ENCODE data around the gene KLF13.

The KLF13 gene

DNA sequence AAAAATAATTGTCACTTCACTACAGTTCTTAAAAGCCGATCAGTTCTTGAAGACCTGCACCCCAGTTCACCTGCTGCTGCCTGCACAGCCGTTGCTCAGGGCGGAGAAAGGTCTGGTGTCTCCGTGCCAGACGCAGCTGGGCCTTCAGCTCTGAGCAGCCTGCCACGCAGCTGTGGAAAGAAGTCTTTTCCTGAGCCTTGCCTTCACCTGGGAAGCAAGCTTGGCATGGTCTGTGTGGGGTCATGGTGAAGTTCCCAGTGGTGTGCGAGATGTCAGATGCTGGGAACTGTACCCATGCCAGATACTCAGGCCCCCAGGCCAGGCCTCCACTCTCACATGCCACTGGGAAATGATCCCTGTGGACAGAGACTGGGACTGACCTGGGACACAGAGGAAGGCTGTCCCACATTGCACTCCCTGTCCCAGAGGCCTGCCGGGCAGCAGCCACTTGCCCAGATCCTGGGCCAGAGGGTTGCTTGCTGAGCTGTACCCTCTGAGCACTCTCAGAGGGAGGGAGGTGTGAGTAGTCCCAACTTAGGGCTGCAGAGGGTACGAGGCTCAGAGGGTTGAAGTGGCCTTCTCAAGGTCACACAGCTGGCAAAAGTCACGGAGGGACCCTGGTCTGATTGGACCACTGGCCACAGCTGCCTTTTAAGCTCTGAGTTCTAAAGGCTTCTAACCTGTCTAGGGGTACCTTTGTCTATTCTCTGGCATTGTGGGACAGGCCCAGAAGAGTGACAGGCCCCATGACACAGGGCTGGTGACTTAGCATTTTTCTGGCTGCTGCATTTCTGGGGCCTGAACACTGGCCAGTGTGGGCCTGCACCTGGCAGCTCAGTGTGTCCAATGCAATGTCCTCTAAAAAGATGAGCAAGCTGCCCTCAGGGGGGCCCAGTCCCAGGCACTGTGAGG, 55.4 kb downstream of the KLF13 start:
- FAIRE-seq, result no peak
- TF ChIP-seq POLR2A (IDR thresholded peaks at IDR 0.05; ENCODE audit: low read depth, low read length), result no peak
- DNase-seq (ENCODE audit: insufficient read length, low spot score), result no peak

DNA sequence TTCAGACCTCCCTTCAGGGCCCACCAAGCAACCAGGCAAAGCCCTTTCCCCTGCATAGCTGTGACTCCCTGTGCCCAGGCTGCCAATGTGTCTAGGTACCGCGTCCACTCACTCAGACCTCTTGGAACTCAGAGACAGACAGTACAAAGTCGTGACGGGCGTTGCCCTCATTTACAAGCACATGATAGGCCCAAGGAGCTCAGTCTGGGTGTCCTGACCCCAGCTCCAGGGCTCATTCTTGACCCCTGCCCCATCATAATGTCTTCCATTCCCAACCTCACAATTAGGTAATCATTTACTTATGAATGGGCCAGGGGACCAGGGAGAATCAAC, 56.0 kb downstream of the KLF13 start:
- FAIRE-seq (no peak), DNase-seq (ENCODE audit: insufficient read length, low spot score) (no peak)
- no peak for TF ChIP-seq POLR2A (IDR thresholded peaks at IDR 0.05; ENCODE audit: low read depth, low read length)

DNA sequence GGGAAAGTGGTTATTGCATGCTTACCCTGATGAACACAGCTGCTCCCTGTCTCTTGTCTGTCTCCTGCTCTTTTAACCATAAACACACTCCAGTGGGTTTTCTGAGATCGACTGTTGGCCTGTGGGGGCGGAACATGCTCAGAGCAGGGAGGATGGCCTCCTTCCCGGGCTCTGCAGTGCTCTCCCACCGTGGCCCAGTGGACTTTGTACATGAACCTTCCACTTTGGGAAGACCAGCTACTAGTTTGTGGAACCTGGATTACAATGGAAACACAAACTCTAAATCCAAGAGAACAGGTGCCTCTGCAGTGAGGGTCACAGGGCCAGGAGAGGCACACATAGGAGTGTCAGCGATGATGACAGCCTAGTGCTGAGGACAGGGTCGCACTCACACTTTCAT, 56.5 kb downstream of the KLF13 start:
- no peak for DNase-seq (ENCODE audit: insufficient read length, low spot score)
- no peak for TF ChIP-seq POLR2A (IDR thresholded peaks at IDR 0.05; ENCODE audit: low read depth, low read length)
- no peak for FAIRE-seq

DNA sequence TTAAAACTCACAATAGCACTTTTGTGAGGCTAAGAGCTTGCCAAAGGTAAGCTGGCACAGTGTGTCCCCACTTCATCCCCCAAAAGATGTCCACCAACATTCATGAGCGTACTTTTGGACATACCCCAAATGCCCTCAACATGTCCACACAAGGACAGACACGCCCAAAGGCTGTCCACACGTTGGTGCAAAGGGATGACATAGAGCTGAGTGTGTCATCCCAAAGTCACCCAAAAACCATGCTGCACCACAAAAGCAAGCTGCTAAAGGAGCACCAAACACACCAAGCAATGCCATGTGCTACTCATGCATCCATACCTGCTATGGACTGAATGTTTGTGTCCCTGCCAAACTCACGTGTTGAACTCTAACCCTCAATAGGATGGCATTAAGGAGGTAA, 57.9 kb downstream of the KLF13 start:
- DNase-seq (ENCODE audit: insufficient read length, low spot score) (no peak), FAIRE-seq (no peak)
- no peak for TF ChIP-seq POLR2A (IDR thresholded peaks at IDR 0.05; ENCODE audit: low read depth, low read length)

DNA sequence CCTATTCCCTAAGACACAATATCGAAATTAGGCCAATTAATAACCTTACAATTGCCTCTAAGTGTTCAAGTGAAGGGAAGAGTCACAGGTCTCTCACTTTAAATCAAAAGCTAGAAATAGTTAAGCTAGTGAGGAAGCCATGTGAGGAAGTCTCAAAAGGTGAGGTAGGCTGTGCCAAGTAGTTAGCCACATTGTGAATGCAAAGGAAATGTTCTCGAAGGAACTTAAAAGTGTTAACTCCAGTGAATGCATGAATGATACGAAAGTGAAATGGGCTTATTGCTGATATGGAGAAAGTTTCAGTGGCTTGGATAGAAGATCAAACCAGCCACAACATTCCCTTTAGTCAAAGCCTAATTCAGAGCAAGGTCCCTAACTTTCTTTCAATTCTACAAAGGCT, 59.1 kb downstream of the KLF13 start:
- no peak for TF ChIP-seq POLR2A (IDR thresholded peaks at IDR 0.05; ENCODE audit: low read depth, low read length)
- FAIRE-seq (no peak), DNase-seq (ENCODE audit: insufficient read length, low spot score) (no peak)

DNA sequence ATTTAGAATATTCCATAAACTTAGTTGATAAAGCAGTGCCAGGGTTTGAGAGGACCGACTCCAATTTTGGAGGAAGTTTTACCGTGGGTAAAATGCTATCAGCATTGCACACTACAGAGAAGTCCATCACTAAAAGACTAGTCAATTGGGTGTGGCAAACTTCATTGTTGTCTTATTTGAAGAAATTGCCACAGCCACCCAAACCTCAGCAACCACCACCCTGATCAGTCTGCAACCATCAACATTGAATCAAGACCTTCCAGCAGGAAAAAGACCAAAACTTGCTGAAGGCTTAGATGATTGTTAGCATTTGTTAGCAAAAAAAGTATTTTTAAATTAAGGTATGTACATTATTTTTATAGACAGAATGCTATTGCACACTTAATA, 60.5 kb downstream of the KLF13 start:
- DNase-seq (ENCODE audit: insufficient read length, low spot score) (no peak), FAIRE-seq (no peak)
- TF ChIP-seq POLR2A (IDR thresholded peaks at IDR 0.05; ENCODE audit: low read depth, low read length), result no peak

DNA sequence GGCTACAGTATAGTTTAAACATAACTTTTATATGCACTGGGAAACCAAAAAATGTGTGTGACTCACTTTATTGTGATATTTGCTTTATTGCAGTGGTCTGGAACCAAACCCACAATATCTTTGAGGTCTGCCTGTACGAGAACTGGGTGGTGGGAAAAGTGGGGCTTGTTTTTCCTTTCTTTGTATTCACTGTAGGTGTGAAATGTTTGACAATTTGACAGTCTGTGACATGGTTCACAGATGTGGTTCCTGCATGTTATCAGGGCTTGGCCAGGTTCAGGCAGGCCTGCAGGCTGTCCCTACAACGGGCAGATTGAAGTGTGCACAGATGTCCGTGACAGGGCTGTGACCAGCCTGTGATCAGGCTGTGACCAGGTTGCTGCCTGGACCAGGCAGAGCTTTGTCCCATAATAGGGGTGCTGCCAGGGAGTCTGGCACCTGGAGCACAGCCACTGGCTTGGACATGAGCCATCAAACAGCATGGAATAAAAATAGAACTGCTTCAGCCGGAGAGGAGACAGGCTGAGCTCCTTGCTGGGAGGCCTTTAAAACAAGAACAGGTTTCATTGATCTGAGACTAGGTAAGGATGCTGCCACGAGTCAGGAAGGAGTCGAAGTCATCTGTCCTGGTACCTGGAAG, 61.0 kb downstream of the KLF13 start:
- no peak for TF ChIP-seq POLR2A (IDR thresholded peaks at IDR 0.05; ENCODE audit: low read depth, low read length)
- no peak for DNase-seq (ENCODE audit: insufficient read length, low spot score)
- FAIRE-seq, result no peak

DNA sequence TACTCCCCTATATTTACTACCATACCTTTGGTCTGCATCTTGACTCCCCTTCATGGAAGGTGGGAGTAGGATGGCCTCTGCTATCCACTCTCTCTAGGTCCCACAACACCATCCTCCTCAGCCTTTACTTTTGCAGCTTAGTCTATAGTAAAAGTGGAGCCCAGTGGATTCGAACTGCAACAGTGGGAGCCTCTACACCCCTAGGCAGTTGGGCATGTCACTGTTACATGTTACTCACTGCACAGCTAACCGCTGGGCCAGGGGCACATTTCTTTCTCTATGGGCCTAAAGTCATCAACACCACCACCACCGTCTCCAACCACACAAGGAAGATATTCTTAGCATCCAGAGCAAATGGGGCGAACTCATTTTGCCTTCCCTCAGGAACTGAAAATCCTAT, 62.9 kb downstream of the KLF13 start:
- no peak for DNase-seq (ENCODE audit: insufficient read length, low spot score)
- no peak for TF ChIP-seq POLR2A (IDR thresholded peaks at IDR 0.05; ENCODE audit: low read depth, low read length)
- no peak for FAIRE-seq

DNA sequence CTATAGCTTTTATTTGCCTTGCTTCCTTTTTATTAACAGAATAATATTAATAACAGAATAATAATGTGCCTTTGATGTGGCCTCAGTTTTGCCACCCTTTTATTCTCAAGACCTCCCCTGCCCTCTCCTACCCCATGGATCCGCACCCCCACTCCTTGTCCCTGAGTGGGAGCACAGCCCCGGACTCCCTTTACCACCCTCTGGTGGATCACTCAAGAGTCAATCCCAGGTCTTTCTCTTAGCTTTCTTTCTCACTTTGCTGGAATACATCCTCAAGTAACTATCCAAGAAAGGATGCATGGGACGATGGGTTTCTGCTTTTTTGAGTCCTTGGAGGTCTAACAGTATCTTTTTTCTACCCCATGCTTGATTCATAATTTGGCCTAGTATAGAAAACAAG, 63.4 kb downstream of the KLF13 start:
- no peak for TF ChIP-seq POLR2A (IDR thresholded peaks at IDR 0.05; ENCODE audit: low read depth, low read length)
- DNase-seq (ENCODE audit: insufficient read length, low spot score), result no peak
- no peak for FAIRE-seq

DNA sequence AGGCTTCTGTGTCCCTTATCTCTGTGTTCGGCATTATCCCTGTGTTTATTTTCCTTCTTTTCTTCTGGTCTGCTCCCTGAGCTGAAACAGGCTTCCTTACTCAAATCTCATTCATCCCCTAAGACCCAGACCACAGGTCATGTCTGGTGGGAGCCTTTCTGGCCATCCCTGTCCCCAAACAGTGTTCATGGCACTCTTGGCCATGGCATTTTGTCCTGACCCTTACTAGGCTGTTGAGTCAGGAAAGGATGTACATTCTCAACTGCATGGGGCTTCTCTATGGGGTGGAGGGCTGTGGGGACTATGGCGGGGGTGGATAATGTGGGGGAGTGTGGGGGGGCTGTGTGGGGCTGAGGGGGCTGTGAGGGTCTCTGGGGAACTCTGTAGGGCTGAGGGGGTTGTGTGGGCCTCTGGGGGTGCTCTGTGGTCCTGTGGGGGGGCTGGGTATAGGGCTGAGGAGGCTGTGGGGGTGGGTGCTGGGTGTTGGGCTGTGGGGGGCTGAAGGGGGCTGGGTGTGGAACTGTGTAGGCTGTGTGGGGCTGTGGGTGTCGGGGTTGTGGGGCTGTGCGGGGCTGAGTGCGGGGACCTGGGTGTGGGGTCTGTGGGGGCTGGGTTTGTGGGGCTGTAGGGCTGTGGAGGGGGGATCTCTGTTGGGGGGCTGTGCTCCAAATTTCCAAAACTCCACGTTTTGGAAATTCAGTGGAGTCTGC, 64.3 kb downstream of the KLF13 start:
- TF ChIP-seq POLR2A (IDR thresholded peaks at IDR 0.05; ENCODE audit: low read depth, low read length), result no peak
- FAIRE-seq (no peak), DNase-seq (ENCODE audit: insufficient read length, low spot score) (no peak)

DNA sequence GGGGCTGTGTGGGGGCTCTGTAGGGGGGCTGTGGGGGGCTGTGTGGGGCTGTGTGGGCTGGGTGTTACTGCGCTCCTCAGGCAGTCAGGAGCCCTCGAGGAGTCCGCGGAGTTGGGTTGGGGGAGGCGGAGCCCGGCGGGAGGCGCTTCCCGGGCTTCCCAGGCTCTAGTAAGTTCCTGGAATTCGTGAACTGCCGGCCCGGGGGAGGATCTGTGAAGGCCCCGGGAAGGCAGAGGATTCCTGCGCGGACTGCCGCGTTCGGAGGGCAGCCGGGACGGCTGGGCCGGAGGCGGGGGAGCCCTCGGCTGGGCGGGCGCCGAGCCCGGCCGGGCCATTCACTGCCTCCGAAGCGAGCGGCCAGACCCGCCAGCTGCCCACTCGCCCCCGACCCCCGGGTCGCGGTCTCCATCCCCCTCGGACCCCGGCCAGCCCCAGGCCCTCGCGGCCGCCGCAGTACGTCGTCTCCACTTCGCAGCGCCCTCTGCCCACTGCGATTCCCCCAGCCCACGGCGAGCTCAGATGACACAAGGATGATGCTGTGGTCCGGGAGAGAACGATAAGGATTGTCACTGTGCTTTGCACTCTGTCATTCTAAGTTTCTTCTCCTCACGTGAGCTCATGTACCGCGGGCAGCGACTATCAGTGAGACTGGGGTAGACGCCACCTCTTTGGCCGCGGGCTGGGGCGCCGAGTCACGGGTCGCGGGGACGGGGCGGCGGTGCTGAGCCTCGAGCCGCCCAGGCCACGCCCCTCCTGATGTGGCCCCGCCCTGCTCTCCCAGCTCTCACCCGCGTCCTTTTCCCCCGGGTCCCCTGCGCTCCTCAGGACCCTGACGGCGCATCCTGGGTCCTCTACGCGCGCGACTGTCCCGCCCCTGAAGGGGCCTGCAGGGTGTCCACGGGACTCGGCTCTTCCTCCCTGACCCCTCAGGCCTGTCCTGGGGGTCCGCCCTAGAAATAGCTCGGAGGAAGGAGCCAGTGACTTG, 65.3 kb downstream of the KLF13 start:
- peak; percentile 75 for DNase-seq (ENCODE audit: insufficient read length, low spot score)
- no peak for FAIRE-seq
- TF ChIP-seq POLR2A (IDR thresholded peaks at IDR 0.05; ENCODE audit: low read depth, low read length), result no peak; the same call in none of the 2 replicates

DNA sequence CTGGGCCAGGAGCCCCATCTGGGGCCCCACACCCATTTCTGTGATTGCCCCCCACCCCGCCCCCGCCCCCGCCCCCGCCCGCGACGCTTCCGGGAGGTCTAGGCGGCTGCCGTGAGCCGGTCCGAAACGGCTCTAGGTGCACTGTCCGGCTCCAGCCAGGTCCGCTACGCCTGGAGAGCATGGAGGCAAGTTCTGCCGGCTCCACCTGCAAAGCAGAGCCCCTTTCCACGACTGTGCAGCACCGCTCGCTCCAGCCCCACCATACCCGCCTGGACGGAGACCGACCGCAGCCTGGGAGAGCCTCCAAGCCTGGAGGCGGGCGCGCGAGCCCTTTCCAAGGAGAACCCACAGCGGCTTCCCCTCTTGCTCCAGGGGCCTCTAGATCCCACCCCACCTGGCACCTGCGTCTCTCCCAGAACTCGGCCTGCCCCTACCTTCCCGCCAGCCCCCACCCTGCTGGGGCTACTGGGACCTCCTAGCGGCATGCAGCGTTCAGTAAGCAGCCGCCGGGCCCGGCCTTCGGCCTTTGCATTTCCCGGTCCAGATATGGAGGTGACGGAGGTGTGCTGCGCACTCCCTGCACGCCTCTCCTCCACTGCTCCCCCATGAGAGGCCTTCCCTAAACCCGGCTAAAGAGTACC, 66.2 kb downstream of the KLF13 start:
- no peak for FAIRE-seq
- no peak for DNase-seq (ENCODE audit: insufficient read length, low spot score)
- TF ChIP-seq POLR2A (IDR thresholded peaks at IDR 0.05; ENCODE audit: low read depth, low read length), result no peak

Measured in H54 (cell line).